Endothelial cell (in vitro differentiated cells): ENCODE results near the gene REXO1. TPM values are rescaled to one million over a fixed set of nuclear protein-coding genes. Genes with fewer than 3 reads are reported as not detected.

Experiments
- DNase-seq: peaks from one replicate; pipeline ENCODE4 v3.0.0; 2021; ENCODE audit warnings: low spot score
- H3K27ac Mint-ChIP-seq: one replicate; pipeline ENCODE4 v1.8.0; 2021; ENCODE audit warnings: mixed read lengths, inconsistent platforms; ENCODE audit not compliant: unreplicated experiment
- H3K27me3 Mint-ChIP-seq: one replicate; pipeline ENCODE4 v1.8.0; 2021; ENCODE audit warnings: mild to moderate bottlenecking, moderate library complexity, mixed read lengths, inconsistent platforms; ENCODE audit not compliant: unreplicated experiment
- H3K36me3 Mint-ChIP-seq: one replicate; pipeline ENCODE4 v1.8.0; 2021; ENCODE audit warnings: mild to moderate bottlenecking, low read depth, mixed read lengths, inconsistent platforms; ENCODE audit not compliant: unreplicated experiment
- H3K4me1 Mint-ChIP-seq: one replicate; pipeline ENCODE4 v1.8.0; 2021; ENCODE audit warnings: mild to moderate bottlenecking, mixed read lengths, inconsistent platforms; ENCODE audit not compliant: unreplicated experiment
- H3K4me3 Mint-ChIP-seq: one replicate; pipeline ENCODE4 v1.8.0; 2021; ENCODE audit warnings: mild to moderate bottlenecking, mixed read lengths, inconsistent platforms; ENCODE audit not compliant: unreplicated experiment
- H3K9me3 Mint-ChIP-seq: one replicate; pipeline ENCODE4 v1.8.0; 2021; ENCODE audit warnings: mixed read lengths, inconsistent platforms; ENCODE audit not compliant: unreplicated experiment
- total RNA-seq: library from RNA; stranded (reverse); fragmentation: NEBNext Ultra II Directional; extraction: Animal tissue kit (Norgen Biotek cat#: 25700); gene quantifications from one replicate; pipeline ENCODE4 v1.2.1, GENCODE V29; 2021; ENCODE audit not compliant: unreplicated experiment
- TF ChIP-seq, protein P1 (sequence below): fragments of 200-600 bp; sonication (generic); IDR thresholded peaks from one replicate; pipeline ENCODE4 v1.5.0; 2021; ENCODE audit warnings: antibody characterized with exemption; ENCODE audit not compliant: unreplicated experiment

Gene REXO1
- total RNA-seq, 1 donor from 2014 or later, result 48.1 TPM

GRCh38 chr19:1814391-1814790 lies 33.9 kb downstream of the REXO1 start:
- peaks cover 10% of the 10 kb centered on the region for H3K27me3 Mint-ChIP-seq

DNA sequence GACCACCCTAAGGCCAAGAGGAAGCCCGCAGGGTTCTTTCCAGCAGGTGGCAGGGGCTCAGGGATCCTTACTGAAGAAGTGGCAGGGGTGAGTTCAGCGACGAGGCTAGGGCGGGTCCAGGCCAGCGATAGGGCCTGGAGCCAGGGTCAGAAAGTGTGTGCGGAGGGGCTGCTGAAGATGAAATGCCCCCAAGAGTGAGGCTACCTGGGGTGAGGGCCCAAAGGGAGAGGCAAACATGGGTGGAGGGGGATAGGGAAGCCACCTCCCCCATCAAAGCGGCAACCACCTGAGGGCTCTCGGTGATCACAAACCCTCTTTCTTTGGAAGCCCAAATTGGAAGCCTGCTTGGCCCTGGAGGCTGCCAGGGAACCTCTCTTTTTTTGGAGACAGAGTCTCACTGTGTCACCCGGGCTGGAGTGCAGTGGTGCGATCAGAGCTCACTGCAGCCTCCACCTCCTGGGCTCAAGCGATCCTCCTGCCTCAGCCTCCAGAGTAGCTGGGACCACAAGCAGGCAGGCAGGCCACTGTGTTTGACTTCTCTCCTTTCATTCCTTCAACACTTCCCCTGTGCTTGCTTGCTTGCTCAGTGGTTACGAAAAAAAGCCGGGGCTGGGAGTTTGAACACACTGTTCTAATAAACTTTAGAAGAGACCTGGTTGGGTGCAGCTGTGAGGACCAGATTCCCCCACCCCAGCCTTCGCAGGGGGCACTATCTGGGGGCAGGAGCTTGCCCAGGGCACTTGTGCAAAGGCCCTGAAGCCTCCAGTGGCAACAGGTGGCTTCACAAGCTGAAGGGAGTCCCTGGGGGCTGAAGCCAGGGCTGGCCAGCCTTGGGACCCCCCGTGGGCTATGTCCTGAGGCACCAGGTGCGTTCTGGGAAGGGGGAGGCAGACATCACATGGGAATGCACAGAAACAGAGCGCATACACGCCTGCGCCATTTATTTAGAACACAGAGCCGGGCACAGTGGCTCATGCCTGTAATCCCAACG lies 34.8 kb downstream of the REXO1 start:
- peaks cover 6% of the 10 kb centered on the region for H3K4me1 Mint-ChIP-seq
- DNase-seq, result no peak
- no peaks in the 10 kb centered on the region for H3K9me3 Mint-ChIP-seq
- peak overlapping the region; percentile 89 for H3K4me3 Mint-ChIP-seq
- TF ChIP-seq, protein P1, sequence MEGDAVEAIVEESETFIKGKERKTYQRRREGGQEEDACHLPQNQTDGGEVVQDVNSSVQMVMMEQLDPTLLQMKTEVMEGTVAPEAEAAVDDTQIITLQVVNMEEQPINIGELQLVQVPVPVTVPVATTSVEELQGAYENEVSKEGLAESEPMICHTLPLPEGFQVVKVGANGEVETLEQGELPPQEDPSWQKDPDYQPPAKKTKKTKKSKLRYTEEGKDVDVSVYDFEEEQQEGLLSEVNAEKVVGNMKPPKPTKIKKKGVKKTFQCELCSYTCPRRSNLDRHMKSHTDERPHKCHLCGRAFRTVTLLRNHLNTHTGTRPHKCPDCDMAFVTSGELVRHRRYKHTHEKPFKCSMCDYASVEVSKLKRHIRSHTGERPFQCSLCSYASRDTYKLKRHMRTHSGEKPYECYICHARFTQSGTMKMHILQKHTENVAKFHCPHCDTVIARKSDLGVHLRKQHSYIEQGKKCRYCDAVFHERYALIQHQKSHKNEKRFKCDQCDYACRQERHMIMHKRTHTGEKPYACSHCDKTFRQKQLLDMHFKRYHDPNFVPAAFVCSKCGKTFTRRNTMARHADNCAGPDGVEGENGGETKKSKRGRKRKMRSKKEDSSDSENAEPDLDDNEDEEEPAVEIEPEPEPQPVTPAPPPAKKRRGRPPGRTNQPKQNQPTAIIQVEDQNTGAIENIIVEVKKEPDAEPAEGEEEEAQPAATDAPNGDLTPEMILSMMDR, result no peak
- H3K27ac Mint-ChIP-seq, result peak overlapping the region; percentile 64
- H3K36me3 Mint-ChIP-seq, result no peaks in the 10 kb centered on the region
- peaks cover 12% of the 10 kb centered on the region for H3K27me3 Mint-ChIP-seq

More at GRCh38 chr19:1814391-1814790, 33.9 kb downstream of the REXO1 start:
- TF ChIP-seq, protein P1, result no peak
- Mint-ChIP-seq H3K4me3 (no peak overlapping the region), H3K36me3 (no peaks in the 10 kb centered on the region), H3K9me3 (no peaks in the 10 kb centered on the region), H3K27ac (no peak overlapping the region), H3K4me1 (peaks cover 6% of the 10 kb centered on the region)
- no peak for DNase-seq

DNA sequence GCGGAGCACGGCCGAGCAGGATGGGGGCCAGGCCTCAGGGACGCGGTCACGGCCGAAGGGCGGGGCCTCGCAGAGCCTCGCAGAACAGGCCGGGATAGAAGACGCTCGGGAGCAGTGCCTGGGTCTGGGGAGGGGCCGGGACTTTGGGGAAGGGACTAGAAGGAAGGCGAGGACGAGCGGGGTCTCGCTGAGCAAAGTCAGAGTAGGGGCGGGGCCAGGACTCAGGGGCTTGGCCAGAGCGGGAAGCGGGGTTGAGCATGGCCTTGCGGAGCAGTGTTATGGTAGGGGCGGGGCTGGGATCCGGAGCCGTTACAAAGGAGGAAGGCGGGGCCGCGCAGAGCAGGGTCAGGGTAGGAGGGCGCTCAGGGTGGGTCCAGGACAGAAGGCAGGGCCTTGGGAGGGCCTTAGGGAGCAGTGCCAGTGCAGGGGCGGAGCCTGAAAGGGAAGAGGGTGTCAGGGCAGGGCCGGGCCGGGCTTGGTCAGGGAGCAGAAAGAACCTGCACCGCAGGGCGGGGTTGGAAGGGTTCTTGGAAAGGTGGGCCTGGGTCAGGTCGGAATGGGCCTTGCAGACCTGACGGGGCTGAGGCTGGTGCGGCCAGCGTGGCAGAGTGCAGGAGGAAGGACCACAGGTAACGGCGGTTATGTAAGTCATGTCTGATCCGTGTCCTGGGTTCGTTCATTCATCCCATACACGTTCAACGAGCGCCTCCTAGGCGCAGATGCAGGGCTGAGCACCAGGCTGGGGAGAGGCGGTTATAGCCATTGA lies 35.7 kb downstream of the REXO1 start:
- Mint-ChIP-seq H3K9me3 (no peaks in the 10 kb centered on the region), H3K27me3 (peaks cover 10% of the 10 kb centered on the region), H3K36me3 (no peaks in the 10 kb centered on the region), H3K27ac (peak overlapping the region; percentile 64), H3K4me3 (peak overlapping the region; percentile 89), H3K4me1 (peaks cover 6% of the 10 kb centered on the region)
- peak; percentile 79 for DNase-seq
- TF ChIP-seq, protein P1, result peak; percentile 37

- peaks cover 6% of the 10 kb centered on the region for H3K4me1 Mint-ChIP-seq
- H3K27ac Mint-ChIP-seq, result peak within 1 kb of the TSS; percentile 64
- no peak for DNase-seq
- H3K27me3 Mint-ChIP-seq, result peaks cover 10% of the 10 kb centered on the region
- no peaks in the 10 kb centered on the region for H3K36me3 Mint-ChIP-seq
- TF ChIP-seq, protein P1, result no peak
- peak within 1 kb of the TSS; percentile 89 for H3K4me3 Mint-ChIP-seq
- no peaks in the 10 kb centered on the region for H3K9me3 Mint-ChIP-seq
Observed at GRCh38 chr19:1811942-1812425, 36.3 kb downstream of the REXO1 start, which contains the start of gene ATP8B3. TSS of gene ATP8B3 (minus strand) at chr19:1812276. CDS start at chr19:1811736, 540 bp downstream.
